HepG2 (cell line): ENCODE measurements around the gene STH. TPM values are rescaled to one million over a fixed set of nuclear protein-coding genes. Genes with fewer than 3 reads are reported as not detected.

Experiments used
- BRD4 ChIP-seq: sonication (generic); formaldehyde crosslinking; IDR thresholded peaks from 2 replicates; pipeline ENCODE4 v1.4.0; 2020; ENCODE audit warnings: missing genetic modification reagents
- FOXA3 ChIP-seq: IDR thresholded peaks from 2 replicates; pipeline ENCODE4 v1.6.1; 2016; ENCODE audit warnings: missing genetic modification reagents, missing compliant biosample characterization
- FOXJ3 ChIP-seq: sonication (generic); formaldehyde crosslinking; IDR thresholded peaks from 2 replicates; pipeline ENCODE4 v1.4.0; 2020; ENCODE audit warnings: missing genetic modification reagents, mild to moderate bottlenecking, borderline replicate concordance
- KAT2B ChIP-seq: fragments of 150-350 bp; IDR thresholded peaks from 2 replicates; pipeline ENCODE4 v1.6.1; 2014; ENCODE audit warnings: low read depth, low read length, borderline replicate concordance
- KDM3A ChIP-seq: IDR thresholded peaks from 2 replicates; pipeline ENCODE4 v1.6.1; 2018; ENCODE audit warnings: low read depth, missing compliant biosample characterization
- KDM4B ChIP-seq: sonication (generic); formaldehyde crosslinking; IDR thresholded peaks from 2 replicates; pipeline ENCODE4 v1.4.0; 2020; ENCODE audit warnings: missing genetic modification reagents
- KLF6 ChIP-seq: IDR thresholded peaks from 2 replicates; pipeline ENCODE4 v1.8.0; 2016; ENCODE audit warnings: missing biosample characterization, missing genetic modification reagents
- KMT2A ChIP-seq: sonication (generic); formaldehyde crosslinking; IDR thresholded peaks from 2 replicates; pipeline ENCODE4 v1.4.0; 2020; ENCODE audit warnings: missing genetic modification reagents
- NR2F2 ChIP-seq: IDR thresholded peaks from 2 replicates; pipeline ENCODE4 v1.6.1; 2012; ENCODE audit warnings: low read depth, inconsistent platforms, borderline replicate concordance
- NR2F6 ChIP-seq, 2 experiments: IDR thresholded peaks; 2 replicates each; pipeline ENCODE4 v1.6.1; 2016; ENCODE audit warnings: antibody characterized with exemption in 1 of 2, mild to moderate bottlenecking in 1 of 2
- ONECUT2 ChIP-seq: sonication (generic); formaldehyde crosslinking; IDR thresholded peaks from 2 replicates; pipeline ENCODE4 v1.4.0; 2020; ENCODE audit warnings: missing genetic modification reagents
- PCBP2 ChIP-seq: fragments of 200-400 bp; formaldehyde crosslinking; optimal IDR thresholded peaks from 2 replicates; pipeline ENCODE3; 2018; ENCODE audit warnings: low read length, low read depth; ENCODE audit not compliant: poor library complexity, severe bottlenecking
- PHF5A ChIP-seq: IDR thresholded peaks from one replicate; pipeline ENCODE4 v1.6.1; 2018; ENCODE audit warnings: low read depth, missing genetic modification reagents; ENCODE audit not compliant: unreplicated experiment
- SAFB2 ChIP-seq: sonication (generic); formaldehyde crosslinking; IDR thresholded peaks from 2 replicates; pipeline ENCODE4 v1.5.1; 2020; ENCODE audit warnings: missing genetic modification reagents, low read depth, mild to moderate bottlenecking, borderline replicate concordance
- SP5 ChIP-seq: IDR thresholded peaks from 2 replicates; pipeline ENCODE4 v1.6.1; 2016; ENCODE audit warnings: low read depth, borderline replicate concordance
- ZFP36L1 ChIP-seq: sonication (generic); formaldehyde crosslinking; IDR thresholded peaks from 2 replicates; pipeline ENCODE4 v1.8.0; 2022; ENCODE audit warnings: mild to moderate bottlenecking, missing genetic modification reagents, moderate library complexity
- ZKSCAN5 ChIP-seq: sonication (generic); formaldehyde crosslinking; IDR thresholded peaks from 2 replicates; pipeline ENCODE4 v1.5.1; 2020; ENCODE audit warnings: mild to moderate bottlenecking, missing genetic modification reagents
- ZNF430 ChIP-seq: sonication (generic); formaldehyde crosslinking; IDR thresholded peaks from 2 replicates; pipeline ENCODE4 v1.9.0; 2021; ENCODE audit warnings: mild to moderate bottlenecking, missing genetic modification reagents
- ZNF460 ChIP-seq: sonication (generic); formaldehyde crosslinking; IDR thresholded peaks from 2 replicates; pipeline ENCODE4 v1.5.1; 2020; ENCODE audit warnings: missing genetic modification reagents, mild to moderate bottlenecking, borderline replicate concordance
- ZNF549 ChIP-seq: sonication (generic); formaldehyde crosslinking; IDR thresholded peaks from 2 replicates; pipeline ENCODE4 v1.5.0; 2020; ENCODE audit warnings: missing genetic modification reagents
- ZNF674 ChIP-seq: sonication (generic); formaldehyde crosslinking; IDR thresholded peaks from 2 replicates; pipeline ENCODE4 v1.5.0; 2020; ENCODE audit warnings: low read depth, mild to moderate bottlenecking, missing genetic modification reagents
- ZNF766 ChIP-seq: sonication (generic); formaldehyde crosslinking; IDR thresholded peaks from 2 replicates; pipeline ENCODE4 v1.5.0; 2020; ENCODE audit warnings: missing genetic modification reagents, borderline replicate concordance
- ZSCAN31 ChIP-seq: sonication (generic); formaldehyde crosslinking; IDR thresholded peaks from 2 replicates; pipeline ENCODE4 v1.5.0; 2020; ENCODE audit warnings: low read depth, mild to moderate bottlenecking, missing genetic modification reagents
- polyA plus RNA-seq, 8 experiments: library from polyadenylated mRNA; depleted of rRNA in 3 of 8; stranded (reverse) in 7 of 8; unstranded in 1 of 8; fragments of >200 nt; fragmentation: Illumina TruSeq in 4 of 8; extraction: Trizol in 4 of 8; gene quantifications; 2 replicates each; pipeline versions ENCODE4 v1.2.1 to v1.2.3, GENCODE V29; 2011 to 2016; ENCODE audit warnings: low read depth in 4 of 8, missing spikeins in 1 of 8, mixed read lengths in 1 of 8; ENCODE audit not compliant: insufficient read depth in 1 of 8
- total RNA-seq, 5 experiments: library from RNA; depleted of rRNA; stranded (reverse); fragments of >200 nt; fragmentation: Illumina TruSeq; extraction: Trizol; gene quantifications; 2 replicates each; pipeline ENCODE4 v1.2.3, GENCODE V29; 2016; ENCODE audit warnings: low read depth in 1 of 5
- TF ChIP-seq, protein P1 (sequence below): sonication (generic); formaldehyde crosslinking; IDR thresholded peaks from 2 replicates; pipeline ENCODE4 v1.5.0; 2020; ENCODE audit warnings: mild to moderate bottlenecking, missing genetic modification reagents
- TF ChIP-seq, protein P2 (sequence below): sonication (generic); formaldehyde crosslinking; IDR thresholded peaks from 2 replicates; pipeline ENCODE4 v1.5.0; 2020; ENCODE audit warnings: mild to moderate bottlenecking, missing genetic modification reagents

Gene STH
- total and polyA plus RNA-seq, 2 of the 13 experiments (the other 11 are each of a cell fraction or from before 2014, with no cell fraction given): not detected

DNA sequence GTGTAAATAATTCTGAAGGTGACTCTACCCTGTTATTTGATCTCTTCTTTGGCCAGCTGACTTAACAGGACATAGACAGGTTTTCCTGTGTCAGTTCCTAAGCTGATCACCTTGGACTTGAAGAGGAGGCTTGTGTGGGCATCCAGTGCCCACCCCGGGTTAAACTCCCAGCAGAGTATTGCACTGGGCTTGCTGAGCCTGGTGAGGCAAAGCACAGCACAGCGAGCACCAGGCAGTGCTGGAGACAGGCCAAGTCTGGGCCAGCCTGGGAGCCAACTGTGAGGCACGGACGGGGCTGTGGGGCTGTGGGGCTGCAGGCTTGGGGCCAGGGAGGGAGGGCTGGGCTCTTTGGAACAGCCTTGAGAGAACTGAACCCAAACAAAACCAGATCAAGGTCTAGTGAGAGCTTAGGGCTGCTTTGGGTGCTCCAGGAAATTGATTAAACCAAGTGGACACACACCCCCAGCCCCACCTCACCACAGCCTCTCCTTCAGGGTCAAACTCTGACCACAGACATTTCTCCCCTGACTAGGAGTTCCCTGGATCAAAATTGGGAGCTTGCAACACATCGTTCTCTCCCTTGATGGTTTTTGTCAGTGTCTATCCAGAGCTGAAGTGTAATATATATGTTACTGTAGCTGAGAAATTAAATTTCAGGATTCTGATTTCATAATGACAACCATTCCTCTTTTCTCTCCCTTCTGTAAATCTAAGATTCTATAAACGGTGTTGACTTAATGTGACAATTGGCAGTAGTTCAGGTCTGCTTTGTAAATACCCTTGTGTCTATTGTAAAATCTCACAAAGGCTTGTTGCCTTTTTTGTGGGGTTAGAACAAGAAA, 5.1 kb downstream of the STH start (continued):
- TF ChIP-seq, protein P1, sequence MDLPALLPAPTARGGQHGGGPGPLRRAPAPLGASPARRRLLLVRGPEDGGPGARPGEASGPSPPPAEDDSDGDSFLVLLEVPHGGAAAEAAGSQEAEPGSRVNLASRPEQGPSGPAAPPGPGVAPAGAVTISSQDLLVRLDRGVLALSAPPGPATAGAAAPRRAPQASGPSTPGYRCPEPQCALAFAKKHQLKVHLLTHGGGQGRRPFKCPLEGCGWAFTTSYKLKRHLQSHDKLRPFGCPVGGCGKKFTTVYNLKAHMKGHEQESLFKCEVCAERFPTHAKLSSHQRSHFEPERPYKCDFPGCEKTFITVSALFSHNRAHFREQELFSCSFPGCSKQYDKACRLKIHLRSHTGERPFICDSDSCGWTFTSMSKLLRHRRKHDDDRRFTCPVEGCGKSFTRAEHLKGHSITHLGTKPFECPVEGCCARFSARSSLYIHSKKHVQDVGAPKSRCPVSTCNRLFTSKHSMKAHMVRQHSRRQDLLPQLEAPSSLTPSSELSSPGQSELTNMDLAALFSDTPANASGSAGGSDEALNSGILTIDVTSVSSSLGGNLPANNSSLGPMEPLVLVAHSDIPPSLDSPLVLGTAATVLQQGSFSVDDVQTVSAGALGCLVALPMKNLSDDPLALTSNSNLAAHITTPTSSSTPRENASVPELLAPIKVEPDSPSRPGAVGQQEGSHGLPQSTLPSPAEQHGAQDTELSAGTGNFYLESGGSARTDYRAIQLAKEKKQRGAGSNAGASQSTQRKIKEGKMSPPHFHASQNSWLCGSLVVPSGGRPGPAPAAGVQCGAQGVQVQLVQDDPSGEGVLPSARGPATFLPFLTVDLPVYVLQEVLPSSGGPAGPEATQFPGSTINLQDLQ (CRISPR knock-in tag): no peak
- TF ChIP-seq FOXJ3 (CRISPR knock-in tag) (peak; percentile 70), KDM3A (CRISPR knock-in tag) (0 out of 2 replicates have a peak, but pooled peaks have one; percentile 19), PHF5A (CRISPR knock-in tag) (no peak), ZNF674 (no peak), KLF6 (no peak; the same call in 1 of the 2 replicates), ZNF430 (CRISPR knock-in tag) (peak; percentile 55; the same call in 1 of the 2 replicates), ZSCAN31 (CRISPR knock-in tag) (0 out of 2 replicates have a peak, but pooled peaks have one; percentile 62), ZFP36L1 (CRISPR knock-in tag) (peak; percentile 53; the same call in 1 of the 2 replicates), ZNF460 (CRISPR knock-in tag) (peak; percentile 46; the same call in 1 of the 2 replicates), PCBP2 (no peak), KMT2A (CRISPR knock-in tag) (peak; percentile 23; the same call in 1 of the 2 replicates), FOXA3 (CRISPR knock-in tag) (0 out of 2 replicates have a peak, but pooled peaks have one; percentile 22), NR2F2 (peak; percentile 36; the same call in 1 of the 2 replicates), SP5 (peak; percentile 49), NR2F6 (IDR thresholded peaks at IDR 0.05) (peak; percentile 57), NR2F6 (CRISPR knock-in tag; IDR thresholded peaks at IDR 0.05) (0 out of 2 replicates have a peak, but pooled peaks have one; percentile 51), KAT2B (no peak), ZNF549 (CRISPR knock-in tag) (no peak), ZNF766 (CRISPR knock-in tag) (0 out of 2 replicates have a peak, but pooled peaks have one; percentile 42), KDM4B (CRISPR knock-in tag) (no peak; the same call in 1 of the 2 replicates), ZKSCAN5 (CRISPR knock-in tag) (no peak), SAFB2 (CRISPR knock-in tag) (no peak), ONECUT2 (CRISPR knock-in tag) (peak; percentile 87), BRD4 (CRISPR knock-in tag) (0 out of 2 replicates have a peak, but pooled peaks have one; percentile 62)
- TF ChIP-seq, protein P2, sequence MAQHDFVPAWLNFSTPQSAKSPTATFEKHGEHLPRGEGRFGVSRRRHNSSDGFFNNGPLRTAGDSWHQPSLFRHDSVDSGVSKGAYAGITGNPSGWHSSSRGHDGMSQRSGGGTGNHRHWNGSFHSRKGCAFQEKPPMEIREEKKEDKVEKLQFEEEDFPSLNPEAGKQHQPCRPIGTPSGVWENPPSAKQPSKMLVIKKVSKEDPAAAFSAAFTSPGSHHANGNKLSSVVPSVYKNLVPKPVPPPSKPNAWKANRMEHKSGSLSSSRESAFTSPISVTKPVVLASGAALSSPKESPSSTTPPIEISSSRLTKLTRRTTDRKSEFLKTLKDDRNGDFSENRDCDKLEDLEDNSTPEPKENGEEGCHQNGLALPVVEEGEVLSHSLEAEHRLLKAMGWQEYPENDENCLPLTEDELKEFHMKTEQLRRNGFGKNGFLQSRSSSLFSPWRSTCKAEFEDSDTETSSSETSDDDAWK (CRISPR knock-in tag): no peak
